Measurements from ENCODE around the gene IGFLR1.
"Not testable (repeated sequence)": the region's sequence is repeated elsewhere in the genome, so short reads cannot be mapped to it uniquely, and the experiment has no call there.

IGFLR1 gene

DNA sequence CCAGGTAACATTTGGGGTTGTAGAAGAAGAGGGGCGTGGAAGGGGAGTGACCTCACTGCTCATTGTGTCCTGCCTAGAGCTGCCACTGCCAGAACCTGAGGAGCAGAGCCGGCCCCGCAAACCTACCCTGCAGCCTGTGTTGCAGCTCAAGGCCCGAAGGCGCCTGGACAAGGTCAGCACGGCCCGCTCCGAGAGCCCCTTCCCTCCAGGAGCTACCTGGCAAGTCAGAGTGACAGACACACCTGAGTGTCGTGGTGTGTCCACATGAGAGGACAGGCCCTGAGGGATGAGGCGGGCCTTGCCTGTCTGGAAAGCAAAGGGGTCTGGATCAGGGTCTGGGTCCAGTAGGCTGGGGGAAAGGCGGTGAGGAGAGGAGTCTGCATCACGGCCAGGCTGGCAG is 17.7 kb downstream of the IGFLR1 start:
- Histone ChIP-seq H4K20me1 (peaks cover 79% of the 10 kb centered on the region), H3K4me2 (no peak overlapping the region), H3K36me3 (peaks cover 98% of the 10 kb centered on the region), H3K4me3 (no peak overlapping the region), H3K4me1 (peaks cover 4% of the 10 kb centered on the region; the same call in 1 of the 2 replicates), H3K27ac (no peak overlapping the region), H3K9ac (no peak overlapping the region), H3K27me3 (no peaks in the 10 kb centered on the region), H3K9me3 (no peaks in the 10 kb centered on the region)
- no peak for TF ChIP-seq Cebpa-rat (IDR thresholded peaks at IDR 0.05)

DNA sequence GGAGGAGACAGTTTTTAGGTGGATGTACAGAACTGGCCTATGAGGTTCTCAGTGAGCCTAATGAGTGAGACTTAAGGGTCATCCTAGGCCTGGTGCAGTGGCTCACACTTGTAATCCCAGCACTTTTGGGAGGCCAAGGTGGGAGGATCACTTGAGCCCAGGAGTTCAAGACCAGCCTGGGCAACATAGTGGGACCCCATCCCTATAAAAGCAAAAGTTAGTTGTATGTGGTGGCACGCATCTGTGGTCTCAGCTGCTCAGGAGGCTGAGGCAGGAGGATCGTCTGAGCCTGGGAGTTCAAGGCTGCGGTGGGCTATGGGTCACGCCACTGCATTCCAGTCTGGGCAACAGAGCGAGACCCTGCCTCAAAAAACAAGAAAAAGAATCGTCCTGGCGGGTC is 18.1 kb downstream of the IGFLR1 start:
- Histone ChIP-seq H3K36me3 (peaks cover 97% of the 10 kb centered on the region), H4K20me1 (peaks cover 79% of the 10 kb centered on the region)
- H3K9me3 ChIP-seq: not testable (repeated sequence)

DNA sequence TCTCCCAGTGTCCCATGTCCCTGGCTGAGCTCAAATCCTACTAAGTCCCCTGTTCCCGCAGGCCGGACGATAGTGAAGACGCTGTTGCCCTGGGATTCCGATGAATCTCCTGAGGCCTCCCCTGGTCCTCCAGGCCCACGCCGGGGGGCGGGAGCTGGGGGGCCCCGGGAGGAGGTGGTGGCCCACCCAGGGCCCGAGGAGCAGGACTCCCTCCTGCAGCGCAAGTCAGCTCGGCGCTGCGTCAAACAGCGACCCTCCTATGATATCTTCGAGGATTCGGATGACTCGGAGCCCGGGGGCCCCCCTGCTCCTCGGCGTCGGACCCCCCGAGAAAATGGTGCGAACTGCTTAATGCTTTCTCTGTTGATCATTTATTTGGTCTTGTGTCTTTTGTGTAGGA is 18.6 kb downstream of the IGFLR1 start:
- Histone ChIP-seq H3K4me1 (peaks cover 13% of the 10 kb centered on the region), H3K36me3 (peaks cover 93% of the 10 kb centered on the region), H3K27ac (no peak overlapping the region), H3K9me3 (no peaks in the 10 kb centered on the region), H3K4me2 (no peak overlapping the region), H3K27me3 (no peaks in the 10 kb centered on the region), H3K9ac (no peak overlapping the region), H3K4me3 (no peak overlapping the region), H4K20me1 (peaks cover 79% of the 10 kb centered on the region)
- TF ChIP-seq Cebpa-rat (IDR thresholded peaks at IDR 0.05): no peak

More for the DNA sequence above, 18.1 kb downstream of the IGFLR1 start:
- H3K27ac ChIP-seq, H3K27me3 ChIP-seq, H3K4me3 ChIP-seq, H3K4me2 ChIP-seq, H3K9ac ChIP-seq, H3K4me1 ChIP-seq: not testable (repeated sequence)

DNA sequence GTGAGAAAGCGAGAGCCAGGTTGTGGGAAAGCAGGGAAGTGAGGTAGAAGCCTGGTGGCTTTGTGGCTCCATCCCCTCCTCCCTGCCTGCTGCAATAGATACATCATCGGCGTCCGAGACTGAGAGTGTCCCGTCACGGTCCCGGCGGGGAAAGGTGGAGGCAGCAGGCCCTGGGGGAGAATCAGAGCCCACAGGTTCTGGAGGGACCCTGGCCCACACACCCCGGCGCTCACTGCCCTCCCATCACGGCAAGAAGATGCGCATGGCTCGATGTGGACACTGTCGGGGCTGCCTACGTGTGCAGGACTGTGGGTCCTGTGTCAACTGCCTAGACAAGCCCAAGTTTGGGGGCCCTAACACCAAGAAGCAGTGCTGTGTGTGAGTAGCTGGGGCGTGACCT is 19.4 kb downstream of the IGFLR1 start:
- peaks cover 76% of the 10 kb centered on the region for H4K20me1 ChIP-seq
- peaks cover 85% of the 10 kb centered on the region for H3K36me3 ChIP-seq
- peaks cover 14% of the 10 kb centered on the region for H3K4me1 ChIP-seq
- H3K27ac ChIP-seq: no peak overlapping the region
- H3K9me3 ChIP-seq: no peaks in the 10 kb centered on the region
- H3K4me3 ChIP-seq: no peak overlapping the region
- no peak for TF ChIP-seq Cebpa-rat (IDR thresholded peaks at IDR 0.05)
- no peak overlapping the region for H3K4me2 ChIP-seq
- no peak overlapping the region for H3K9ac ChIP-seq
- H3K27me3 ChIP-seq: no peaks in the 10 kb centered on the region

DNA sequence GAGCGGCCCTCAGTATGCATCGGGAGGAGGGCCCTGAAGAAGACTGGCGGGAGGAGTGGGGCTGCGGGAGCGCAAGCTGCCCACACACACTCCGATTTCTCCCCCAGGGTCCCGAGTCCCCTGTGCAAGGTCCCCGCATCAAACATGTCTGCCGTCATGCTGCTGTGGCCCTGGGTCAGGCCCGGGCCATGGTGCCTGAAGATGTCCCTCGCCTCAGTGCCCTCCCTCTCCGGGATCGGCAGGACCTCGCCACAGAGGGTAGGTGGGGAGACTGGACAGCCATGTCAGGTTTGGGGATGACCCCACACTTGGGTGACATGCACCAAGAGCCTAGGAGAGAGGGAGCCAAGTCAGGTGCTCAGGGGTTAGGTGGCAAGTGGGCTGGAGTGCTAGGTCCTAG is 19.8 kb downstream of the IGFLR1 start:
- Histone ChIP-seq H3K9me3 (no peaks in the 10 kb centered on the region), H3K4me1 (peaks cover 14% of the 10 kb centered on the region), H3K27ac (no peak overlapping the region), H3K4me2 (no peak overlapping the region), H3K27me3 (no peaks in the 10 kb centered on the region), H3K36me3 (peaks cover 81% of the 10 kb centered on the region), H3K4me3 (no peak overlapping the region), H3K9ac (no peak overlapping the region), H4K20me1 (peaks cover 72% of the 10 kb centered on the region)
- TF ChIP-seq Cebpa-rat (IDR thresholded peaks at IDR 0.05): no peak

DNA sequence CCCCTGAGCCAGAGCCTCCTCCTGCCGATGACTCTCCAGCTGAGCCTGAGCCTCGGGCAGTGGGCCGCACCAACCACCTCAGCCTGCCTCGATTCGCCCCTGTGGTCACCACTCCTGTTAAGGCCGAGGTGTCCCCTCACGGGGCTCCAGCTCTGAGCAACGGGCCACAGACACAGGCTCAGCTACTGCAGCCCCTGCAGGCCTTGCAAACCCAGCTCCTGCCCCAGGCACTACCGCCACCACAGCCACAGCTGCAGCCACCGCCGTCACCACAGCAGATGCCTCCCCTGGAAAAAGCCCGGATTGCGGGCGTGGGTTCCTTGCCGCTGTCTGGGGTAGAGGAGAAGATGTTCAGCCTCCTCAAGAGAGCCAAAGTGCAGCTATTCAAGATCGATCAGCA is 20.9 kb downstream of the IGFLR1 start:
- peaks cover 67% of the 10 kb centered on the region for H4K20me1 ChIP-seq
- H3K9me3 ChIP-seq: no peaks in the 10 kb centered on the region
- H3K9ac ChIP-seq: no peak overlapping the region
- no peaks in the 10 kb centered on the region for H3K27me3 ChIP-seq
- H3K4me1 ChIP-seq: peaks cover 14% of the 10 kb centered on the region
- no peak overlapping the region for H3K27ac ChIP-seq
- peaks cover 70% of the 10 kb centered on the region for H3K36me3 ChIP-seq
- H3K4me3 ChIP-seq: no peak overlapping the region
- no peak for TF ChIP-seq Cebpa-rat (IDR thresholded peaks at IDR 0.05)
- no peak overlapping the region for H3K4me2 ChIP-seq

DNA sequence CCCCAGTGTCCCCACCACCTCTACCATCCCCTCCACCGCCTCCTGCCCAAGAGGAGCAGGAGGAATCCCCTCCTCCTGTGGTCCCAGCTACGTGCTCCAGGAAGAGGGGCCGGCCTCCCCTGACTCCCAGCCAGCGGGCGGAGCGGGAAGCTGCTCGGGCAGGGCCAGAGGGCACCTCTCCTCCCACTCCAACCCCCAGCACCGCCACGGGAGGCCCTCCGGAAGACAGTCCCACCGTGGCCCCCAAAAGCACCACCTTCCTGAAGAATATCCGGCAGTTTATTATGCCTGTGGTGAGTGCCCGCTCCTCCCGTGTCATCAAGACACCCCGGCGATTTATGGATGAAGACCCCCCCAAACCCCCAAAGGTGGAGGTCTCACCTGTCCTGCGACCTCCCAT is 21.6 kb downstream of the IGFLR1 start:
- Histone ChIP-seq H3K9me3 (no peaks in the 10 kb centered on the region), H4K20me1 (peaks cover 67% of the 10 kb centered on the region), H3K9ac (no peak overlapping the region), H3K4me1 (peaks cover 21% of the 10 kb centered on the region), H3K27ac (no peak overlapping the region), H3K27me3 (no peaks in the 10 kb centered on the region), H3K4me2 (no peak overlapping the region), H3K4me3 (no peak overlapping the region), H3K36me3 (peaks cover 63% of the 10 kb centered on the region)
- no peak for TF ChIP-seq Cebpa-rat (IDR thresholded peaks at IDR 0.05)

DNA sequence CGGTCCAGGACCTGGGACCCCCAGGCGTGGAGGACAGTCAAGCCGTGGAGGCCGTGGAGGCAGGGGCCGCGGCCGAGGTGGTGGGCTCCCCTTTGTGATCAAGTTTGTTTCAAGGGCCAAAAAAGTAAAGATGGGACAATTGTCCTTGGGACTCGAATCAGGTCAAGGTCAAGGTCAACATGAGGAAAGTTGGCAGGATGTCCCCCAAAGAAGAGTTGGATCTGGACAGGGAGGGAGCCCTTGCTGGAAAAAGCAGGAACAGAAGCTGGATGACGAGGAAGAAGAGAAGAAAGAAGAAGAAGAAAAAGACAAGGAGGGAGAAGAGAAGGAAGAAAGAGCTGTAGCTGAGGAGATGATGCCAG is 22.1 kb downstream of the IGFLR1 start:
- peaks cover 26% of the 10 kb centered on the region for H3K4me1 ChIP-seq
- no peak overlapping the region for H3K27ac ChIP-seq
- peak overlapping the region; percentile 95 for H3K9ac ChIP-seq
- H4K20me1 ChIP-seq: peaks cover 65% of the 10 kb centered on the region
- no peak for TF ChIP-seq Cebpa-rat (IDR thresholded peaks at IDR 0.05)
- H3K36me3 ChIP-seq: peaks cover 58% of the 10 kb centered on the region
- no peaks in the 10 kb centered on the region for H3K9me3 ChIP-seq
- no peaks in the 10 kb centered on the region for H3K27me3 ChIP-seq
- H3K4me2 ChIP-seq: no peak overlapping the region
- no peak overlapping the region for H3K4me3 ChIP-seq

DNA sequence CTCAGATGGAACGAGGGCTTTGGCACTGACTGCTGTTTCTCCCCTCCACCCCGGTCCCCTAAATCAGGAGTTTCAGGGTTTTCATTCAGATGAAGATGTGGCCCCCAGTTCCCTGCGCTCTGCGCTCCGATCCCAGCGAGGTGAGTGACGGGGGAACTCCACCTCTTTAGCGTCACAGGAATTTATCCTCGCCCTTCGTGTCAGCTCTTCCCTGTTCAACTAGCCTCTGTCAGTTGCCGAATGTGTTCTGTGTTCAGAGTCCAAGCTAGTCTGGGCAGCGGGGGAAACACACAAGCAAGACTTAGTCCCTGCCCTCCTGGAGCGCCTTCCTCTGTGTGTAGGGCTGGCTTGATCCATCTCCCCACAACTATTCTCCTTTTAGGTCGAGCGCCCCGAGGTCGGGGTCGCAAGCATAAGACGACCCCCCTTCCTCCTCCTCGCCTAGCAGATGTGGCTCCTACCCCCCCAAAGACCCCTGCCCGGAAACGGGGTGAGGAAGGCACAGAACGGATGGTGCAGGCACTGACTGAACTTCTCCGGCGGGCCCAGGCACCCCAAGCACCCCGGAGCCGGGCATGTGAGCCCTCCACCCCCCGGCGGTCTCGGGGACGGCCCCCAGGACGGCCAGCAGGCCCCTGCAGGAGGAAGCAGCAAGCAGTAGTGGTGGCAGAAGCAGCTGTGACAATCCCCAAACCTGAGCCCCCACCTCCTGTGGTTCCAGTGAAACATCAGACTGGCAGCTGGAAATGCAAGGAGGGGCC is 22.7 kb downstream of the IGFLR1 start:
- H3K27ac ChIP-seq: peak overlapping the region; percentile 95; the same call in 1 of the 2 replicates
- peaks cover 32% of the 10 kb centered on the region for H3K4me1 ChIP-seq
- peaks cover 52% of the 10 kb centered on the region for H3K36me3 ChIP-seq
- peak overlapping the region; percentile 95 for H3K9ac ChIP-seq
- H3K27me3 ChIP-seq: no peaks in the 10 kb centered on the region
- peak overlapping the region; percentile 76 for H3K4me3 ChIP-seq
- peaks cover 62% of the 10 kb centered on the region for H4K20me1 ChIP-seq
- no peaks in the 10 kb centered on the region for H3K9me3 ChIP-seq
- H3K4me2 ChIP-seq: peak overlapping the region; percentile 89
- TF ChIP-seq Cebpa-rat (IDR thresholded peaks at IDR 0.05): no peak

DNA sequence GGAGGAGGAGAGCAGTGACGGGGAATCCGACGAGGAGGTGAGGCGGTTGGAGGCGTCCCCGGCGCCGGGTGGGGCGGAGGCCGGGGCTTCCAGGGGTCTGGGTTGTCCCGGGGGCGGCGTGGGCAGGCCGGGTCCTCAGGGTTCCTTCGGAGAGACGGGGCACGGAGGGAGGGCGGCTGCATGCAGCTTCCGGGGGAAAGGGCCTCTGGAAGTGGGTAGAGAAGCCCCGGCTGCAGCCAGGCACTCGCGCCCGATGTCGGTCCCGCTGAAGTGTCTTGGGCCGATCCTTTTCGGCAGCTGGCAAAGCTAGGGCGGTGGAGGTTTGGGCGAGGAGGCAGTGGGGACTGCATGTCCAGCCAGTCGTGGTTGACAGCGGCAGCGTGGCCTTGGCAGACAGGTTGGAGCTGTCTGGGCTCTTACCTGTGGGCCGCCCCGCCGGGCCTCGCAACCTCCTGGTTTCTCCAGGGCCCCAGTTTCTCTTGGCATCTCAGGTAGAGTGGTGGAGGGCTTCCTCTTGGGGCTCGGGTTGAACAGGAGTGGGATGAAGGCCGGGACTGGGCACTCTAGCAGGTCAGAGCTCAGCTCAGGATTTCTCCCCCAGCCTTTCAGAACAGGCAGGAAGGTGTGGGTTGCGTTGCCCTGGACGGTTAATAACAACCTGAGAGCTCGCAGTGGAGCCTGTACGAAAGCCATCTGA is 23.8 kb downstream of the IGFLR1 start:
- Histone ChIP-seq H3K36me3 (peaks cover 41% of the 10 kb centered on the region), H3K9ac (peak overlapping the region; percentile 95), H4K20me1 (peaks cover 54% of the 10 kb centered on the region), H3K4me3 (peak overlapping the region; percentile 76), H3K9me3 (no peaks in the 10 kb centered on the region), H3K27me3 (0 out of 2 replicates have a peak, but pooled peaks cover 3% of the 10 kb centered on the region), H3K4me1 (peaks cover 33% of the 10 kb centered on the region), H3K4me2 (peak overlapping the region; percentile 89), H3K27ac (peak overlapping the region; percentile 95)
- TF ChIP-seq Cebpa-rat (IDR thresholded peaks at IDR 0.05): no peak
